HCT116 (cell line): ENCODE data around the gene CTNNA1. TPM values are rescaled to one million over a fixed set of nuclear protein-coding genes. Genes with fewer than 3 reads are reported as not detected.

ENCODE experiments used
- ATAC-seq: fragments of 200-7000 bp; cut with Tn5 transposase; 2 replicates; pipeline ENCODE4 v1.9.1; 2020; ENCODE audit warnings: mild to moderate bottlenecking, moderate library complexity
- BruUV-seq: library from RNA; stranded (reverse); fragments of 400-500 nt; replicated peaks from 2 replicates; lab custom pipeline; 2021; lab: Mats Ljungman, UMichigan
- CTCF ChIA-PET: fragments of 300-600 bp; sonication (Branson Sonifier 250); formaldehyde crosslinking; loops from one replicate; lab custom pipeline; 2021; ENCODE audit warnings: antibody characterized with exemption; lab: Charles Lee
- POLR2A ChIA-PET: fragments of 300-600, 350-600 bp; sonication (Branson Sonifier 250); formaldehyde crosslinking; loops from one replicate; lab custom pipeline; 2021; ENCODE audit warnings: antibody characterized with exemption; lab: Charles Lee
- RAD21 ChIA-PET, 2 experiments: fragments of 300-600 bp; sonication (Branson Sonifier 250); formaldehyde crosslinking; loops; one replicate each; lab custom pipeline; 2023; ENCODE audit warnings: low total read pairs in 2 of 2; ENCODE audit not compliant: uncharacterized antibody in 2 of 2, unreplicated experiment in 2 of 2, low non-redundant PET in 1 of 2; lab: Charles Lee
- DNase-seq: peaks from one replicate; pipeline ENCODE4 v3.0.0-alpha.2; 2010; ENCODE audit warnings: low read depth, low spot score
- H2AFZ ChIP-seq: fragments of 200-600 bp; shearing (Covaris generic), sonication (generic); 2 replicates; pipeline ENCODE4 v1.6.1; 2017; ENCODE audit warnings: low read depth, mixed run types, mixed read lengths, antibody characterized with exemption, low read length; ENCODE audit not compliant: poor library complexity, severe bottlenecking
- H3K27ac ChIP-seq: 2 replicates; pipeline ENCODE4 v1.5.1; 2012; ENCODE audit warnings: low read depth, low read length
- H3K27me3 ChIP-seq: fragments of 200-600 bp; sonication (generic); 2 replicates; pipeline ENCODE4 v1.6.1; 2016; ENCODE audit warnings: mixed run types, low read length, mixed read lengths; ENCODE audit not compliant: insufficient read depth
- H3K36me3 ChIP-seq, 2 experiments: fragments of 200-500 bp in 1 of 2; fragments of 200-600 bp in 1 of 2; sonication (Bioruptor generic) in 1 of 2; sonication (generic) in 1 of 2; 2 replicates each; pipeline versions ENCODE4 v1.5.1 to v1.6.1; 2014 to 2016; ENCODE audit warnings: low read length in 2 of 2, inconsistent platforms in 1 of 2, mixed read lengths in 1 of 2, mixed run types in 1 of 2; ENCODE audit not compliant: insufficient read depth in 2 of 2, control insufficient read depth in 1 of 2
- H3K4me1 ChIP-seq, 2 experiments: fragments of 200-600 bp in 1 of 2; sonication (generic) in 1 of 2; 2 replicates each; pipeline versions ENCODE4 v1.5.1 to v1.6.1; 2012 to 2017; ENCODE audit warnings: low read length in 2 of 2, inconsistent platforms in 1 of 2, mild to moderate bottlenecking in 1 of 2, mixed read lengths in 1 of 2, mixed run types in 1 of 2, moderate library complexity in 1 of 2; ENCODE audit not compliant: insufficient read depth in 2 of 2, control insufficient read depth in 1 of 2
- H3K4me2 ChIP-seq: fragments of 200-600 bp; sonication (generic); 2 replicates; pipeline ENCODE4 v1.6.1; 2017; ENCODE audit warnings: mixed run types, low read length, mixed read lengths
- H3K4me3 ChIP-seq, 2 experiments: fragments of 200-600 bp in 1 of 2; sonication (generic) in 1 of 2; replicated peaks in 1 of 2; 2 replicates each; pipeline ENCODE4 v1.5.1; 2011 to 2016; ENCODE audit warnings: low read length in 2 of 2, control low read depth in 1 of 2, low read depth in 1 of 2, mild to moderate bottlenecking in 1 of 2, mixed read lengths in 1 of 2, mixed run types in 1 of 2
- H3K79me2 ChIP-seq: fragments of 200-600 bp; sonication (generic); 2 replicates; pipeline ENCODE4 v1.6.1; 2017; ENCODE audit warnings: mild to moderate bottlenecking, mixed run types, low read length, moderate library complexity, mixed read lengths; ENCODE audit not compliant: insufficient read depth
- H3K9ac ChIP-seq: fragments of 200-600 bp; sonication (generic); 2 replicates; pipeline ENCODE4 v1.6.1; 2016; ENCODE audit warnings: low read length, mixed read lengths
- H3K9me2 ChIP-seq: fragments of 200-600 bp; sonication (generic), shearing (Covaris generic); 2 replicates; pipeline ENCODE4 v1.6.1; 2017; ENCODE audit warnings: mixed run types, mild to moderate bottlenecking, moderate library complexity; ENCODE audit not compliant: insufficient read depth
- H3K9me3 ChIP-seq, 2 experiments: fragments of 200-500 bp in 1 of 2; fragments of 200-600 bp in 1 of 2; sonication (Bioruptor generic) in 1 of 2; sonication (generic) in 1 of 2; 2 replicates each; pipeline ENCODE4 v1.6.1; 2014 to 2017; ENCODE audit warnings: low read length in 2 of 2, mixed read lengths in 2 of 2, inconsistent platforms in 1 of 2, low read depth in 1 of 2, mild to moderate bottlenecking in 1 of 2, mixed run types in 1 of 2, moderate library complexity in 1 of 2; ENCODE audit not compliant: control insufficient read depth in 1 of 2, insufficient read depth in 1 of 2
- H4K20me1 ChIP-seq: fragments of 200-600 bp; sonication (generic), shearing (Covaris generic); 2 replicates; pipeline ENCODE4 v1.6.1; 2017; ENCODE audit warnings: mixed run types, mild to moderate bottlenecking, moderate library complexity; ENCODE audit not compliant: insufficient read depth
- CBX3 ChIP-seq: IDR thresholded peaks from 2 replicates; pipeline ENCODE4 v1.6.1; 2012; ENCODE audit warnings: low read depth
- CEBPB ChIP-seq: IDR thresholded peaks from 2 replicates; pipeline ENCODE4 v1.6.1; 2012; ENCODE audit warnings: low read depth
- ELF1 ChIP-seq: IDR thresholded peaks from 2 replicates; pipeline ENCODE4 v1.6.1; 2012; ENCODE audit warnings: low read depth, borderline replicate concordance
- EZH2 ChIP-seq: fragments of 200-600 bp; sonication (generic); IDR thresholded peaks from 2 replicates; pipeline ENCODE4 v1.6.1; 2017; ENCODE audit warnings: antibody characterized with exemption, mixed run types
- EZH2phosphoT487 ChIP-seq: fragments of 200-600 bp; IDR thresholded peaks from 2 replicates; pipeline ENCODE4 v1.6.1; 2018; ENCODE audit warnings: antibody characterized with exemption, borderline replicate concordance
- FOSL1 ChIP-seq: IDR thresholded peaks from 2 replicates; pipeline ENCODE4 v1.6.1; 2012; ENCODE audit warnings: low read depth
- JUND ChIP-seq: IDR thresholded peaks from 2 replicates; pipeline ENCODE4 v1.6.1; 2012
- MAX ChIP-seq: IDR thresholded peaks from 2 replicates; pipeline ENCODE4 v1.6.1; 2012
- POLR2AphosphoS5 ChIP-seq: IDR thresholded peaks from 2 replicates; pipeline ENCODE4 v1.6.1; 2011; ENCODE audit warnings: mild to moderate bottlenecking, low read depth, low read length, moderate library complexity
- SIN3A ChIP-seq: IDR thresholded peaks from 2 replicates; pipeline ENCODE4 v1.6.1; 2012; ENCODE audit warnings: low read depth
- SP1 ChIP-seq: IDR thresholded peaks from 2 replicates; pipeline ENCODE4 v1.6.1; 2012; ENCODE audit warnings: low read depth
- SRF ChIP-seq: IDR thresholded peaks from 2 replicates; pipeline ENCODE4 v1.6.1; 2012; ENCODE audit warnings: low read depth
- YY1 ChIP-seq: IDR thresholded peaks from 2 replicates; pipeline ENCODE4 v1.6.1; 2011; ENCODE audit warnings: low read length, low read depth, moderate library complexity, mild to moderate bottlenecking; ENCODE audit not compliant: insufficient replicate concordance; ENCODE audit errors: extremely low read depth
- ZFX ChIP-seq: fragments of 450-650 bp; IDR thresholded peaks from 2 replicates; pipeline ENCODE4 v1.6.1; 2017
- ZNF274 ChIP-seq: fragments of 200-500 bp; sonication (Bioruptor generic); IDR thresholded peaks from 2 replicates; pipeline ENCODE4 v1.6.1; 2014; ENCODE audit warnings: mild to moderate bottlenecking, low read depth, low read length, inconsistent platforms
- intact Hi-C: fragments of 100-400 bp; cut with micrococcal nuclease; formaldehyde crosslinking; loops from 2 replicates; pipeline ENCODE4 v1.10.0; 2022
- total RNA-seq: library from RNA; stranded (reverse); gene quantifications from one replicate; pipeline ENCODE4 v1.2.1, GENCODE V29; 2021; ENCODE audit not compliant: unreplicated experiment
- TF ChIP-seq, protein P1 (sequence below): IDR thresholded peaks from 2 replicates; pipeline ENCODE4 v1.6.1; 2012
- TF ChIP-seq, protein P2 (sequence below), 3 experiments: fragments of 200-600 bp in 1 of 3; sonication (generic) in 1 of 3; IDR thresholded peaks in 2 of 3; conservative IDR thresholded peaks in 1 of 3; 2 replicates each; pipeline ENCODE4 v1.5.1; 2012 to 2017; ENCODE audit warnings: low read depth in 2 of 3, low read length in 2 of 3, antibody characterized with exemption in 1 of 3, borderline replicate concordance in 1 of 3, control low read depth in 1 of 3, mild to moderate bottlenecking in 1 of 3, mixed read lengths in 1 of 3, mixed run types in 1 of 3, moderate library complexity in 1 of 3; ENCODE audit not compliant: insufficient read depth in 1 of 3
- TF ChIP-seq, protein P3 (sequence below): IDR thresholded peaks from 2 replicates; pipeline ENCODE4 v1.6.1; 2011; ENCODE audit warnings: mild to moderate bottlenecking, low read length, moderate library complexity; ENCODE audit not compliant: insufficient replicate concordance; ENCODE audit errors: extremely low read depth
- TF ChIP-seq, protein P4 (sequence below): IDR thresholded peaks from 2 replicates; pipeline ENCODE4 v1.6.1; 2012; ENCODE audit warnings: low read depth

Gene CTNNA1
- total RNA-seq, 1 experiment from 2014 or later = 313 TPM

DNA sequence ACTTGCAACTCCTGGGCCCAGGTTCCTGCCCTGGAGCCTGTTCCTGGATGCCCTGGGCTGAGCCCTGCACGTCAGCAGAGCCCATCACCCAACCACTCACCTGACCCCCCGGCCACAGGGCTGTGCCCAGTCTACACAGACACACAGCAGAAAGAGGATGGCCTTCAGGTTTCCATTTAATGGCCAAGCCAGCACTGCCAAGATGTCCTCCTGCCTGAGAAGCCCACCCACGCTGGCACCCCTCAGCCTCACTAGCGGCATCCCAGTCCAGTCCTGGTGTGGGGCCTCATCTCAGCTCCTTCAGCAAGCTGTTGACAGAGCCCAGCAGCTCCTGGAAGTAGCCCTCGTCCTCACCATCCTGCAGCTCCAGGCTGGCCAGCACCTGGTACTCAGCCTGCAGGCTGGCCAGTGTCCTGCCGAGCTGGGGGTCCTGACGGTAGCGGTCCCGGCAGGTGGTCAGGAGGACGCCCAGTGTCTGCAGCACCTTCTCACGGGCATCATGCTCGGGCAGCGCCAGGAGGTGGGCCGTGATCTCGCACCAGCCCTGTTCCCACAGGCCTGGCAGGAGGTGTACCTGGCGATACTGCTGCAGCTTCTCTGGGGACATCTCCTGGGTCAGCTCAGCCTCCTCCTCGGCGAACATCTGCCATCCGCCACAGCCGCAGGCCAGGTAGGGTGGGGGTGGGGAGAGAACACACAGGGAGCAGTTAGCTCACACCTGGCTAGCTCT, 193.8 kb downstream of the CTNNA1 start:
- ChIA-PET RAD21 (no interaction called here), POLR2A (no interaction called here)
- Histone ChIP-seq H3K9me3 (no peaks in the 10 kb centered on the region), H3K27ac (no peak overlapping the region), H3K36me3 (no peaks in the 10 kb centered on the region), H3K27me3 (no peaks in the 10 kb centered on the region), H4K20me1 (no peaks in the 10 kb centered on the region), H3K9ac (no peak overlapping the region), H2AFZ (no peak overlapping the region)
- no peak for DNase-seq
- no peak for ATAC-seq
- TF ChIP-seq SIN3A (no peak), JUND (no peak), ZNF274 (no peak), ZFX (no peak), ELF1 (no peak), FOSL1 (no peak), POLR2AphosphoS5 (no peak), EZH2phosphoT487 (no peak), SRF (no peak), YY1 (no peak), SP1 (no peak), EZH2 (no peak), CBX3 (no peak), CEBPB (no peak), MAX (no peak)
- TF ChIP-seq, protein P1, sequence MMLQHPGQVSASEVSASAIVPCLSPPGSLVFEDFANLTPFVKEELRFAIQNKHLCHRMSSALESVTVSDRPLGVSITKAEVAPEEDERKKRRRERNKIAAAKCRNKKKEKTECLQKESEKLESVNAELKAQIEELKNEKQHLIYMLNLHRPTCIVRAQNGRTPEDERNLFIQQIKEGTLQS = no peak
- TF ChIP-seq, protein P2, sequence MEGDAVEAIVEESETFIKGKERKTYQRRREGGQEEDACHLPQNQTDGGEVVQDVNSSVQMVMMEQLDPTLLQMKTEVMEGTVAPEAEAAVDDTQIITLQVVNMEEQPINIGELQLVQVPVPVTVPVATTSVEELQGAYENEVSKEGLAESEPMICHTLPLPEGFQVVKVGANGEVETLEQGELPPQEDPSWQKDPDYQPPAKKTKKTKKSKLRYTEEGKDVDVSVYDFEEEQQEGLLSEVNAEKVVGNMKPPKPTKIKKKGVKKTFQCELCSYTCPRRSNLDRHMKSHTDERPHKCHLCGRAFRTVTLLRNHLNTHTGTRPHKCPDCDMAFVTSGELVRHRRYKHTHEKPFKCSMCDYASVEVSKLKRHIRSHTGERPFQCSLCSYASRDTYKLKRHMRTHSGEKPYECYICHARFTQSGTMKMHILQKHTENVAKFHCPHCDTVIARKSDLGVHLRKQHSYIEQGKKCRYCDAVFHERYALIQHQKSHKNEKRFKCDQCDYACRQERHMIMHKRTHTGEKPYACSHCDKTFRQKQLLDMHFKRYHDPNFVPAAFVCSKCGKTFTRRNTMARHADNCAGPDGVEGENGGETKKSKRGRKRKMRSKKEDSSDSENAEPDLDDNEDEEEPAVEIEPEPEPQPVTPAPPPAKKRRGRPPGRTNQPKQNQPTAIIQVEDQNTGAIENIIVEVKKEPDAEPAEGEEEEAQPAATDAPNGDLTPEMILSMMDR (IDR thresholded peaks at IDR 0.05 in 2 of 3, conservative IDR thresholded peaks at IDR 0.05 in 1 of 3; ENCODE audit: borderline replicate concordance in 1 of 3, insufficient read depth in 1 of 3, low read depth in 2 of 3, low read length in 2 of 3) = no peak
- TF ChIP-seq, protein P3, sequence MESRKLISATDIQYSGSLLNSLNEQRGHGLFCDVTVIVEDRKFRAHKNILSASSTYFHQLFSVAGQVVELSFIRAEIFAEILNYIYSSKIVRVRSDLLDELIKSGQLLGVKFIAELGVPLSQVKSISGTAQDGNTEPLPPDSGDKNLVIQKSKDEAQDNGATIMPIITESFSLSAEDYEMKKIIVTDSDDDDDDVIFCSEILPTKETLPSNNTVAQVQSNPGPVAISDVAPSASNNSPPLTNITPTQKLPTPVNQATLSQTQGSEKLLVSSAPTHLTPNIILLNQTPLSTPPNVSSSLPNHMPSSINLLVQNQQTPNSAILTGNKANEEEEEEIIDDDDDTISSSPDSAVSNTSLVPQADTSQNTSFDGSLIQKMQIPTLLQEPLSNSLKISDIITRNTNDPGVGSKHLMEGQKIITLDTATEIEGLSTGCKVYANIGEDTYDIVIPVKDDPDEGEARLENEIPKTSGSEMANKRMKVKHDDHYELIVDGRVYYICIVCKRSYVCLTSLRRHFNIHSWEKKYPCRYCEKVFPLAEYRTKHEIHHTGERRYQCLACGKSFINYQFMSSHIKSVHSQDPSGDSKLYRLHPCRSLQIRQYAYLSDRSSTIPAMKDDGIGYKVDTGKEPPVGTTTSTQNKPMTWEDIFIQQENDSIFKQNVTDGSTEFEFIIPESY = no peak
- TF ChIP-seq, protein P4, sequence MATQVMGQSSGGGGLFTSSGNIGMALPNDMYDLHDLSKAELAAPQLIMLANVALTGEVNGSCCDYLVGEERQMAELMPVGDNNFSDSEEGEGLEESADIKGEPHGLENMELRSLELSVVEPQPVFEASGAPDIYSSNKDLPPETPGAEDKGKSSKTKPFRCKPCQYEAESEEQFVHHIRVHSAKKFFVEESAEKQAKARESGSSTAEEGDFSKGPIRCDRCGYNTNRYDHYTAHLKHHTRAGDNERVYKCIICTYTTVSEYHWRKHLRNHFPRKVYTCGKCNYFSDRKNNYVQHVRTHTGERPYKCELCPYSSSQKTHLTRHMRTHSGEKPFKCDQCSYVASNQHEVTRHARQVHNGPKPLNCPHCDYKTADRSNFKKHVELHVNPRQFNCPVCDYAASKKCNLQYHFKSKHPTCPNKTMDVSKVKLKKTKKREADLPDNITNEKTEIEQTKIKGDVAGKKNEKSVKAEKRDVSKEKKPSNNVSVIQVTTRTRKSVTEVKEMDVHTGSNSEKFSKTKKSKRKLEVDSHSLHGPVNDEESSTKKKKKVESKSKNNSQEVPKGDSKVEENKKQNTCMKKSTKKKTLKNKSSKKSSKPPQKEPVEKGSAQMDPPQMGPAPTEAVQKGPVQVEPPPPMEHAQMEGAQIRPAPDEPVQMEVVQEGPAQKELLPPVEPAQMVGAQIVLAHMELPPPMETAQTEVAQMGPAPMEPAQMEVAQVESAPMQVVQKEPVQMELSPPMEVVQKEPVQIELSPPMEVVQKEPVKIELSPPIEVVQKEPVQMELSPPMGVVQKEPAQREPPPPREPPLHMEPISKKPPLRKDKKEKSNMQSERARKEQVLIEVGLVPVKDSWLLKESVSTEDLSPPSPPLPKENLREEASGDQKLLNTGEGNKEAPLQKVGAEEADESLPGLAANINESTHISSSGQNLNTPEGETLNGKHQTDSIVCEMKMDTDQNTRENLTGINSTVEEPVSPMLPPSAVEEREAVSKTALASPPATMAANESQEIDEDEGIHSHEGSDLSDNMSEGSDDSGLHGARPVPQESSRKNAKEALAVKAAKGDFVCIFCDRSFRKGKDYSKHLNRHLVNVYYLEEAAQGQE = no peak
- TF ChIP-seq, all 23 proteins: peak for 0
- no TSS peak for BruUV-seq
- intact Hi-C loops = no loop called here
- H3K79me2 ChIP-seq = no peaks in the 10 kb centered on the region
- H3K4me1 ChIP-seq = no peaks in the 10 kb centered on the region
- CTCF ChIA-PET = no interaction called here
- H3K4me2 ChIP-seq = no peak overlapping the region
- no peaks in the 10 kb centered on the region for H3K9me2 ChIP-seq
- H3K4me3 ChIP-seq = no peak overlapping the region
